GM18909 (cell line): ENCODE data around the gene LINC01488.

Experiments used
- ATAC-seq: cut with Tn5 transposase; IDR thresholded peaks from one replicate; pipeline ENCODE4 v1.9.1; 2021; ENCODE audit warnings: mild to moderate bottlenecking; ENCODE audit not compliant: unreplicated experiment, poor library complexity

The LINC01488 gene

DNA sequence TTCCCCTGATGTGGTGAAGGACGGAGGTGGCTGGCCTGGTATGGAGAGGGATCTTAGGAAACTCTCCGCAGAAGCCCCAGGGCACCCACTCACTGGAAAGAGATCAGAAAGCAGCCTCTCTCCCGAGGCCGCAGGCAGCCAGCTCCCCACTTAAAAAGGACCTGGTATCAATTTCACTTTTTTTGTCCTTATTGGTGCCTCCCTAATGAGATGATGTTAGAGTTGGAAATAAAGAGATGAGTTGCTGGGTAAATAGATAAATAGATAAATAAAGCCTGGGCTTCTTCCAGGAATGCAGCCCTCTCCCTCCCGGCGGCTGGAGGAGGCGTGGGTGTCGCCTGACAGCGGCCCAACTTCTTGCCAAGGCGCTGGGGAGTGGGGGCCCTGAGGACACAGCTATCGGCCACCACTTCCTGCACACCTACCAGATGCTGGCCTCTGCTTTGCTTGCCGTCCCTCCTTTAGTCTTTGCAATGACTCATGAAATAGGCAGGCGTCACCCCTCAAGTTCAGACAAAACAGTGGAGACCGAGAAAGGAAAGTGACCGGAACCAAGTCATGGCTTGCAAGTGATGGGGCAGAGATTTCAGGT lies 42.9 kb downstream of the LINC01488 start:
- no peak for ATAC-seq

DNA sequence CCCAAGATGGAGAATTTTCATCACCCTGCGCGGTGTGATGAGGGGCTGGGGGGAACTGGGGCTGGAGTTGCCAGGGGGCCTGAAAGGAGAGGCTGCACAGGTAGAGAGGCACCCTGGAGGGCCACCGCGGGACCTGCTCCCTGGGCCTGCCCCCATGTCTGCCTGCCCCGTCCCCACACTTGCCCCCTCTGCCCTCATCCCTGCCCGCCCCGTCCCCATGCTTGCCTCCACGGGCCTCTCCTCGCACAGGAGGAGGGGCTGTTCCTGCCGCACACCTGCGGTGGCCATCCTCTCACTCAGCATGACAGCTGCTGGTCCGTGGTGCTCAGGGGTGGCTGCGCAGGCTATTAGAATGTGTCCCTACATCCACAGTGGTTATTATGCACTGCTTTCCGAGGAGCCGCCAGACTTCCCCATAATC lies 43.5 kb downstream of the LINC01488 start:
- no peak for ATAC-seq

DNA sequence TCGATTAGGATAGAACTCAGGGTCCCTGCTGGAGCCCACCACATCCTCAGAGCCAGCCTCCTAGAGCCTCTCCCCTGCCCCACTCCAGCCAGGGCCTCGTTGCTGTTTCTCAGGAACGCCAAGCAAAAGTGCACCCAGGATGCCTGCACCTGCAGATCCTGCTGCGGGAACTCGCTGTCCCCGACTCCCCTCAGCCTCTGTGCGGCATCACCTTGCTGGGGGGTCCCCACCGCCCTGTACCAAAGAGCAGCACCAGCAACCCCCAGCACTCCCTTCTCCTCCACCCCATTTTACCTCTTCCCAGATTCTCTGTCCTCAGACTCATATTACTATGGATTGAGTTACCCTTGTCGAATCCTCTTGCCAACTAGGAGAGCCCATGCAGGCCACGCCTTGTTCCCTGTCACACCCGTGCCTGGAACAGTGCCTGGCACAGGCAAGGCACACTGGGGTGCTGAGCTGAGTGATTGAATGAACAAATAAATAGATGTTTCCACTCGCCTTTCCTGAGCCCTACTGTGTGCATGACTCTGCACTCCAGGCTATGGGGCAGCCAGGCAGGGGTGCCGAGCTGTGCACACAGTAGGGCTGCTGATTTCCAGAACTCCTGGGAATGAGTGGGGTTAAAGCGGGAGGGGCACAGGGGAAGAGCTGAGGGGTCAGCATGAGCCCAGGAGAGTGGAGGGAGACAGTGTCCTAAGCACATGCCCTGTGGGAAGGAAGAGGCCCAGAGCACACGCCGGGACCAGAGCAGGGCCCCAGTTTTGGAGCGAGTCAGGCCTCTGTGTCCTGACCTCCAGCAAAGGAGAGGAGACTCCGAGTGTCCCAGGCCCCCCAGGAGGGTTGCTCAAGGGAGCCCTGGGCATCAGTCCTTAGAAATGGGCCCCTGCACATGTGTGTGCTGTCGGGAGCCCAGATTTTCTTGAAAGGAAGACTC lies 44.3 kb downstream of the LINC01488 start:
- no peak for ATAC-seq

DNA sequence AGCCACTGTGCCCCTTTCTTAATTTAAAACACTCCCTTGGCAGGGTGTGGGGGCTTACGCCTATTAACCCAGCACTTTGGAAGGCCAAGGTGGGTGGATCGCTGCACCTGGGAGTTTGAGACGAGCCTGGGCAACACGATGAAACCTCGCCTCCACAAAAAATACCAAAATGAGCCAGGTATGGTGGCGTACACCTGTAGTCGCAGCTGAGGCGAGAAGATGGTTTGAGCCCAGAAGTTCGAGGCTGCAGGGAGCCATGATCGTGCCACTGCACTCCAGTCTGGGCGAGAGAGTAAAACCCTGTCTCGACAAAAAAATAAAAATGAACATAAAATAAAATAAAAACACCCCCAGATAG lies 45.0 kb downstream of the LINC01488 start:
- ATAC-seq, result no peak

DNA sequence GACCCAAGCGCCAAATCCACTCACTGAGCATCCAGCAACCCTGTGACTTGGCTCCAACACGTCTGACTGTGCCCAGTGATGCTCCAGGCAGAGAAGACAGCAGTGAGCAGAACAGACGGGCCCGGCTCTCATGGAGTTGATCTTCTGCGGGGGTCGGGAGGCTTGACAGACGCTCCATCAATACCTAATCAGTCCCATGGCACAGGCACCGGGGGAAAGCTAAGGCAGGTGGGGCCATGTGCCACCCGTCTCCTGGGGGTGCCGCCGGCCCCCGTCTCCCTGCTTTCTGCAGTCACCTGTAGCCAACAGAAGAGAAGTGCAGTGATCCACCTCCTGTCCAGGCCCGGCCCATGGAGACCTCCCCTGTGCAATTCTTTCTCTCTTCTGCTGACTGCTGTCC lies 47.5 kb downstream of the LINC01488 start:
- ATAC-seq, result no peak

DNA sequence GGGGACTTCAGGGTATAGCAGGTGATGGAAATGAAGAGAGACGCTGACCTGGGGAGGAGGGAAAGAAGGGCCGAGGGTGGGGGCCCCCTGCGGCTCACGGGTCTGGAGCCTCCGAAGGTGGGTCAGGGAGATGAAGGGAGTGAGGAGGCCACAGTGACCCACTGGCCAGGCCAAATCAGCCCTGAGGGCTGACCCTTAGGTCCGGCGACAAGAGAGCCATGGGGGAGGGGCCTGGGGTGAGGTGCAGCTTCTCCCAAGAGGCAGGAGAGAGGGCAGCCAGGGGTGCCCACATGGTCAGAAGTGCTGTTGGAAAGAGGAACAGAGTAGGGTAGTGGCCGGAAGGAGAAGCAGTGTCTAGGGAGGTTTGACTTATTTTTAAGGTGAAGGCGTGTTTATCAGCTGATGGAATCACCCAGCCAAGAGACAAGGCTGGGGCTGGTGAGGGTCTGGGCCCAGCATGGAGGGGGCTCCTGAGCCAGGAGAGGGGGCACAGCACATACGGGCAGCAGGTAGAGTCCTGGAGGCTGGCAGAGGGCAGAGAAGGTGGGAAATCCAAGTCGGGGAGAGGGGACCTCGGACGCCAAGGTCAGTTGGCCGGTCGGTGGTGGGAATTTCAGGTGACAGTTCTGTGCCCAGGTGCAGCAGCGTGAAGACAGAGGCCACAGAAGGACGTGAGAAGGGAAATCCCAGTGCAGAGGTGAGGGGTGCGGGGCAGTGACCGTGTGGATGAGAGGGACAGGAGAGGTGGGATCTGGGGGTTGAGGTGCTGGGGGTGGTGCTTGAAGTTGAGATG lies 49.0 kb downstream of the LINC01488 start:
- ATAC-seq, result no peak

DNA sequence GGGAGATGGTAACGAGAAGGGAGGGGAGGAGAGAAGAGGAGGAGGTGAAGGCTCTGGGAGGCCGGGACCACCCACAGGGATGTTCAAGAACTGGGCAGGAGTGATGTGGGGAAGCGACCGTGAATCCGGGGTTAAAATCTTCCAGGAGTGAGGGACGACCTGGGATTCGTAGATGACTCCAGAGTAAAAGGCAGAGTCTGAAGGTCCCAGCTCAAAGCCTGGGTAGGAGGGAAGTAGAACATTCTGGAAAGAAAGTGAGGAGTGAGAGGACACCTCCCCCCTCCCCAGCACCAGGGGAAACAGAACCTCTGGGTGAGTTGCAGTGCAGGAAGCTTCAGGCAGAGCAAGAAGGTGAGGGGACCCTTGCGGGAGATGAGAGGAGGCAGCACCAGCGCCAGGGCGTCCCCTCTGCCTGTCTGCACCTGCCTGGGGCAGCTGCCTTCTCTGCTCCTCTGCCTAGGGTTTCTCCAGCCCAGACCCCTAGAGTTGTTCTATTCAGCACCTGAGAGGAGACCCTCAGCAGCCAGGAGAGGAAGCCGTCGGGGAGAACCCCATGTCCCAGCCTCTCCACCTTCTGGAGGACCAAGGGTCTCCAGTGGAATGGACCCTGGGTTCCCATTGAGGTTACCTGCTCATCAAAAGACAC lies 49.7 kb downstream of the LINC01488 start:
- no peak for ATAC-seq

DNA sequence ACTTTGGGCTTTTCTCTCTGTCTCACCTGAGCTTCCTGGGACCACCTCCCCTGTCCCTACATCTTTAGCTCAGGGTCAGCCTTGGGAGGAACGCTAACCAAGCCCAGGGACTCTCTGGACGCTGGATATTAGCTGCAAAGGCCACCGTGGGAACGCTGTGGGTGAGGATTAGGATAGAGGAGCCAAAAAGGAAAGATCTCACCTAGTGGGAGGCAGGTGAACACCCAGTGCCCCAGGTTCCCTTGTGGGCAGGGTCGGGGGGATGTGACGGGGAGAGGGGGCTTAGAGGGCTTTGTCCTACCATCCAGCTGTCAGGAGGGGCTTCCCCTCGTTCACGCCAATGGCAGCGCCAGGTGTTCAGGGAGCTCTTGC lies 50.2 kb downstream of the LINC01488 start:
- ATAC-seq, result no peak

DNA sequence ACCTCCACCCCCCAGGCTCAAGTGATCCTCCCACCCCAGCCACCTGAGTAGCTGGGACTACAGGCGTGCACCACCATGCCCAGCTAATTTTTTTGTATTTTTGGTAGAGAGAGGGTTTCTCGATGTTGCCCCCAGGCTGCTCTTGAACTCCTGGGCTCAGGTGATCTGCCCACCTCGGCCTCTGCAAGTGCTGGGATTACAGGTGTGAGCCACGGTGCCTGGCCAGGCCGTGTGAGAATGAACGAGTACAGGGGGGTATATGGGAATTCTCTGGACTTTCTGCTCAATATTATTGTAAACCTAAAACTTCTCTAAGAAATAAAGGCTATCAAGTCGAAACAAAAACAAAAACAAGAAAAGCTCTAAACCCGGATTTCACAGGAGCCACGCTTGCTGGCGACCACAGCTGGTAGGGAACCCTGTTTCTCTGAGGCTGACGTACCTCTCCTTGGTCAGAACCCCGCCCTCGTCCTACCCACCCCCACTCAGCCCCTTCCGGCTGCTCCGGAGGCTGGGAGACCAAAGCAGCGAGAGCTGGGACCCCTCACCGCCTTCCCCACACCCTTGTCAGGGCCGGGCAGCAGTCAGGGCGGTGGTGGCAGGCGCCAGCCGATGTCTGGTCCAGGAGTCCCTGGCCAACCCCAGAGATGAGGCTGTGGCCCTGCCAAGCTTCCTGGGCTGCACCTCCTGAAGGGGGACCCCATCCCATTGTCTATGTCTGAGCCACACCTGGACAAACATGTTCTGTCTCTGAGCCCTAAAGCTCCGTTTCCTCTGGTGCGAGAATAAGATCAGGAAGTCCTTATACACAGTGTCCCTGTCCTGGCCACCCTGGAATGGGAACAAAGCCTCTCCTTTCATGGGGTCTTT lies 52.1 kb downstream of the LINC01488 start:
- no peak for ATAC-seq

DNA sequence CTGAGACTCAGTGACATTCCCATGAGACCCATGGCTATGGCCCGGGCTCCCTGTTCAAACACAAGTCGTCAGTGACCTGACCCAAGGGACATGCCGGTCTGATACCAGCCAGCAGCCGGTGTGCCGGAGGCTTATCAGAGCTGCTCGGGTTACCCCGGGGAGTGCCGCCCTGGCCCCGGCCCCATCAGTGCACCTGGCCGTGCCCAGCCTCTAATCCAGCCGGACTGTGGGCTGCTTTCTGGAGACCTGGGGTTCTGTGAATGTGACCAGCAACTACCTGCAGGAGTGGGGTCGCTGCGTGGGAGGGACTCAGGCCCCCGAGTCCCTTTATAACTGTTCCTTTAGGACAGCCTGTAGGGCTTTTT lies 52.7 kb downstream of the LINC01488 start:
- no peak for ATAC-seq

DNA sequence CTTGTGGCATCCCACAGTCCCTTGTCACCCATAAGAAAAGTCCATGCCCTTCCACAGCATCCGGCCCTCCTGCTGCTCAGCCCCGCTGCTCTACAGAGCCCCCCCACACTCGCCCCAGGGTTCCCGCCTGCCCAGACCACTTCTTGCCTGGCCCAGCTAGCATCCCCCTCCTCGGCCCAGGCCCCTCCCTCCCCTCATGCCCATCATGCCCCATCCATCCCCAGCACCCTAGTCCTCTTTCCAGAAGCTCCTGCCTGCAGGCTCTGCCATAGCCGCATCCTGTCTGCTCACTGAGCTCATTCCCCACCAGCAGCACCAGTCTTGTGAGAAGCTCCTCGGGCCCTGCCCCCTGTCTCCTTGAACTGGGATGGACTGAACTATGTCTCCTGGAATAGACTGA lies 54.4 kb downstream of the LINC01488 start:
- ATAC-seq, result no peak

DNA sequence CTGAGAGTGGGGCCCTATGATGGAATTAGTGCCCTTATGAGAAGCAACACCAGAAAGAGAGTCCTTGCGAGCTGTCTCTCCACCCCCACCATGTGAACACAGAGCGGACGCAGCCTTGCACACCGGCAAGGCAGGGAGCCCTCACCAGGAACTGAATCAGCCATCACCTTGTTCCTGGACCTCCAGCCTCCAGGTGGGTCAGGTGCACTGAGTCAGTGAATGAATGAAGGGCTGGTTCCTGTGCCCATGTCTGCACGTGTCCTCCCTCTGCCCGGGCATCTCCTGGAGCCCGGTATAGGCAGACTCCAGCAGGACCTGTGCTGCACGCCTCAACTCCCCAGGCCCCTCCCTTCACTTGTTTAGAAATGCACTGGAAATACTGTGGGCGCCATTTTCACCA lies 54.9 kb downstream of the LINC01488 start:
- no peak for ATAC-seq

DNA sequence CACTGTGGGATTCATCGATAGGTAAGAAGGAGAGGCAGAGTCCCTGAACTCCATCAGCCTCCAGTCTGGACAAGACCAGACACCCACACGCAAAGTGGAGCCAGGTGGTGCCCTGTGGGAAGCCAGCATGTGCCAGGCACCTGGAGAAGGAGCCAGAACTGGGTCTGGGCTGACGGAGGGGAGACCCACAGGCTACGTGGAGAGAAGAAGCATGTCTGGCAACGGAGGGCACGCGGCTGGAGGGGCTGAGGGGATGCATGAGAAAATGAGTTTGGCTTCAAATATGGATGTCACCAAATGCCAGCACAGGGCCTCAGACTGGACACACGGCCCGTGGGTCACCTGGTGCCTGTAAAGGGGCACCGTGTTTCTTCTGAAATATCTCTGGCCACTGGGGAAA lies 55.7 kb downstream of the LINC01488 start:
- no peak for ATAC-seq

DNA sequence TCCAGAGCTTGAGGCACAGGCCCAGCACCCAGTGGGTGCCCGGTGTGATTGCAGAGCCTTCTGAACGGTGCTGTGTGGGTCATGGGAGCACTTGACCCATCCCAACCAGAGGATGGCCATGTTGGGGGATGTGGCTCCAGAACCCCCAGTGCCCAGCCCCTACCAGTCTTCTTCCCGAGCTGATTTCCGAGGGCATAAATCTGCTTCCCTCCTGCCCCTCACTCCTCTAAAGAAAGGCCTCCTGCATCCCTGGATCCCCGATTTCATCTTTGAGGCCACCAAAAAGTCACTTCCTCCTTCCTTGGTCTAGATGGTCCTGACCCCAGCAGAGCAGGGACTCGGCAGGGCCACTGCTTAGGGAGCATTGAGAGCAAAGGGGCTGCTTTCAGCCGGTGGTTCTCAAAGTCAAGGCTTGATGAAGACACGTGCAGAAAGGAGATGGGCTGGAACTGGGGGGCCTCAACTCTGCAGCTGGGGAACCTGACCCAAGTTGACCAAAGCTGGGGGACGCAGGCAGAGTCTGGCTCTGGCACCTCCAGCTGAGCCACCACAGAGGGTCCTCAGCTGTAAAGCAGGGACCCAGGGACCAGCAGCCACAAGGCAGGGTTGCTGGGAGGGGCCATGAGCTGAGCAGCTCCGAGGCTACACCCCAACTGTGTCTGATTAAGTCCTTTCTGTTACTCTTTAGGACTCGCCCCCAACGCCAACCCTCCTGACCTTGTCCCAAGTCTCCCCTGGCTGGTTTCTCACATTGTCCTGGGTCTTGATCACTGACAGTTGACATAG lies 56.6 kb downstream of the LINC01488 start:
- no peak for ATAC-seq

DNA sequence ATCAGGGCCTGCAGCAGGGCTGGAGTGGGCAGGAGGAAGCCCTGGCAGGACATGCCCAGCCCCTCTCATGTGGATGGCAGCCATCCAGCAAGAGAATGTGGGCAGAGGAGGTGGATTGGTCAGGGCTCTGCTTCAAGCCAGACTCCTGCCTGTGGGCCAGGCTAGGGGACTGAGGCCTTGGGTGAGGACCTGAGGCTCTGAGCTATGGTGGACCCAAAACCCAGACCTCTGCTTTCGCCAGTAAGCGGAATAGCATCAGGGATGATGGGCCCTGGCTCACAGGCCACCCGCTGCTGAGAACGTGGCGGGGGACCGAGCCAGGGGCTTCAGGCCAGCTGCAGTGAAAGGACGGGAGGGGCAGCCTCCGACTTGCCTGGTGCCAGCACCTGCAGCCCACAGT lies 57.4 kb downstream of the LINC01488 start:
- no peak for ATAC-seq

DNA sequence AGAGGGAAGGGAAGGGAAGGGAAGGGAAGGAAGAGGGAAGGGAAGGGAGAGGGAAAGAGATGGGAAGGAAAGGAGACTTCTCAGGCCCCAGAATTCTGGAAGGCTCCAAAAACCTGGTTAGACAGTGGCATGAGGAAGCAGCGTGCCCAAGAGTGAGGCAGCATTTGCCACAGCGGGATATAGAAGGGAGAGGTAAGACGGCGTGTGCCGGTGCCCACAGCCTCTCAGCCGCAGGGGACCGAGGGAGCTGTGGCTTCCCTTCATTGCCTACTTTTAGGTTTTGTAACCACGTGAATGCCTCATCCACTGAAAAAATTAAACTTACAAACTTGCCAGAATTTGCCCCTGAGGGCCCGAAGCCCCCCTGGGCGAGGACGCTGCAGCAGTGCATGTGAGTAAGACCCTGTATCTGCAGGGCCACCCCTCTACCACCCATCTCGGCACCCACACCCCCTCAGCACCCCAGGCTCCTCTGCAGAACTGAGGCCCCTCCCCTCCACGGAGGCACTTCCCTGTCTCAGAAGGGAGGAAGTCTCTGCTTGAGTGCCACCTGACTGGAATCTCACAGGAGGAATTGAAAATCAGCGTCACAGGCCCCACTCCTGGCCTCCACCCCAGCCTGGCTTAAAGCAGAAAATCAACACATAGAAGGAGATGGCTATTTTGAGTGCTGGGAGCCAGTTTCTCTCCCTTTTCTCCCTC lies 58.1 kb downstream of the LINC01488 start:
- no peak for ATAC-seq

DNA sequence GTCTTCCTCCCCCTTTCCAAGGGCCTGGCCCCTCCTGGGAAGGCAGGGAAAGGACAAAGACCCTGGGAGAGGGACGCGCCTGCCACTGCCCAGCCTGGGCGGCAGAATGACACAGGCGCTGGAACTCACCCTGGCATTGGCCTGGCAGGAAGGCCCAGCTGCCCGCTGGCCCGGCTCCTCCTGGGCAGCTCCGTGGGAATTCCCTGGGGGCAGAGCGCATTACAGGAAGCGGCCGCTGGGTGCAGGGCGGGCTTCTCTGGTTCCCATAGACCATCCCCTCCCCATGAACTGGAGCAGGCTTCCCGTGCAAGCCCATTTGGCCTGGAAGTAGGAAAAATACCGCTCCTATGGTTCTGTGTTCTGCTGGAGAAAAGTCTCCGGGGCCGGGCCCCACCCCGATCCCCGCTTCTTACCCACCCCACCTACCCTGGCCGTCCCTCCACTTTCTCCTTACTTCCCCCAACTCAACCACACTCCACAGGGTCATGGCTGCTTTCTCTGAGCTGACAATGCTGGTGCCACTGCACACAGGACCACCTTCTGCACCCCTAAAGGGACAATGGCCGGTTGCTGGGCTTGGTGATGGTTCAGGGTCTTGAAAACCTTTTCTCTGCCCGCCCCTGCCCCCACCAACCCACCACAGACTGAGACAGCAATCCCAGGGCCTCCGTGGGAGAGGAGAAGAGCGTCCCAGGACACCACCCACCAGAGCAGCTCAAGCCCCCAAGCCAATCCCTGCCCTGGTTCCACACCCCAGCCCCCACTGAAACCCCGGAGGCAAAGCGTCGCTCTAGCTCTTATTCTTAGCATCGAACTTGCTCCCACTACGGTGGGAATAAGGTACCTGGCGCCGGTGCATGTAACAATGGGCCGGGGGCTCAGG lies 58.9 kb downstream of the LINC01488 start:
- no peak for ATAC-seq

DNA sequence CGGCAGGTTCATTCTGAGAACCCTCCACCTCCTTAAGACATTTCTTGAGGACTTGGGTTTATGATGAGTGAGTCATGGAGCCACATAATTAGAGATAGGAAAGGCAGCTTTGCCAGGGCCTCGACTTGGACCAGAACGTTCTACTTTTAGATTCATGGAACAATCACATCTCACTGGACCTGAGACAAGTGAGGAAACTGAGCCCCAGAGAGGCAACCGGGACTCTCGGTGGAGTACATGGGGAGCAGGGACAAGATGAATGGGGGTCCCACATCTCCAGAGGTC lies 59.5 kb downstream of the LINC01488 start:
- no peak for ATAC-seq
